ENCODE data around the gene TBL1XR1. TPM values are rescaled to one million over a fixed set of nuclear protein-coding genes. Genes with fewer than 3 reads are reported as not detected.

Gene TBL1XR1
- total and polyA plus RNA-seq, 2 of the 8 experiments (the other 6 are each of a cell fraction or from before 2014, with no cell fraction given): 28.1 to 147 TPM

- Histone ChIP-seq H2BK120ac (replicated peaks; ENCODE audit: low read depth, low read length) (no peak overlapping the region), H3K56ac (replicated peaks; ENCODE audit: insufficient read length, low read depth, low read length) (no peak overlapping the region), H3K79me2 (ENCODE audit: control insufficient read depth in 1 of 2, insufficient read depth in 2 of 2, low read length in 2 of 2) (peaks cover 36 to 100% of the 10 kb centered on the region in 2 experiments), H2BK20ac (ENCODE audit: low read length) (no peak overlapping the region), H2BK5ac (ENCODE audit: low read depth, low read length) (no peak overlapping the region), H3K9ac (replicated peaks in 1 of 4; ENCODE audit: extremely low read depth in 1 of 4, low read depth in 3 of 4, low read length in 3 of 4) (no peak overlapping the region), H2BK12ac (ENCODE audit: low read depth, low read length) (no peak overlapping the region), H3K23ac (ENCODE audit: insufficient read length) (no peak overlapping the region), H3K18ac (ENCODE audit: extremely low read depth, low read length) (no peak overlapping the region), H4K91ac (replicated peaks; ENCODE audit: insufficient read length, low read length) (no peak overlapping the region), H2AFZ (ENCODE audit: low read length) (no peak overlapping the region), H3K9me3 (ENCODE audit: insufficient read depth in 2 of 2, low read depth in 1 of 2, low read length in 1 of 2) (no peaks in the 10 kb centered on the region; a peak in 1 of 4 replicates), H3K4me2 (ENCODE audit: insufficient read depth in 1 of 2, low read depth in 2 of 2, low read length in 2 of 2) (no peak overlapping the region), H3K23me2 (ENCODE audit: low read depth, low read length) (no peaks in the 10 kb centered on the region), H3K4me1 (replicated peaks in 1 of 4; ENCODE audit: control insufficient read depth in 3 of 4, insufficient read depth in 4 of 4, low read length in 3 of 4) (peaks cover 2 to 16% (median 7%) of the 10 kb centered on the region in 4 experiments; a peak in 5 of 7 replicates), H3K27ac (ENCODE audit: low read depth, low read length) (no peak overlapping the region), H3K27me3 (replicated peaks in 1 of 4; ENCODE audit: control insufficient read depth in 3 of 4, extremely low read depth in 1 of 4, insufficient read depth in 3 of 4, low read length in 3 of 4) (no peaks in the 10 kb centered on the region), H3K4ac (replicated peaks; ENCODE audit: insufficient read length, low read depth, low read length) (no peak overlapping the region), H3K4me3 (ENCODE audit: extremely low read depth in 1 of 4, insufficient read depth in 2 of 4, low read depth in 3 of 4, low read length in 4 of 4) (peak overlapping the region in 1 of 4 experiments; percentile 13; a peak in 1 of 8 replicates), H4K5ac (ENCODE audit: insufficient read length, low read depth, low read length) (no peak overlapping the region), H3K14ac (ENCODE audit: insufficient read length) (no peak overlapping the region), H3K79me1 (ENCODE audit: low read depth, low read length) (peaks cover 6% of the 10 kb centered on the region), H2AK5ac (ENCODE audit: low read depth, low read length) (no peak overlapping the region), H2BK15ac (ENCODE audit: low read length) (no peak overlapping the region), H3K36me3 (ENCODE audit: control insufficient read depth in 2 of 4, insufficient read depth in 4 of 4, low read length in 3 of 4) (no peaks in the 10 kb centered on the region), H4K20me1 (replicated peaks in 1 of 2; ENCODE audit: control insufficient read depth in 1 of 2, insufficient read depth in 2 of 2, low read length in 2 of 2) (peaks cover 23 to 28% of the 10 kb centered on the region in 2 experiments), H4K8ac (ENCODE audit: extremely low read depth, insufficient read depth, low read length) (no peak overlapping the region)
- POLR2A ChIA-PET (ENCODE audit: partially characterized antibody): interaction anchor here (1.1 to 1.2 kb wide), 2 partner anchors 10 to 15 kb away, joined by 3 to 4 read pairs; no protein-coding TSS in a partner anchor
- CTCF ChIA-PET (ENCODE audit: partially characterized antibody): interaction anchor here (1.0 to 1.2 kb wide), 2 partner anchors 196 to 373 kb away, joined by 3 read pairs; no protein-coding TSS in a partner anchor
- no peak for FAIRE-seq
- 90% methylated on average over 1 of the region's 1 CpG; no CpG with 5 or more reads in 1 of the 2 experiments for WGBS, 2 experiments (ENCODE audit: extremely low coverage in 1 of 2, insufficient coverage in 1 of 2, insufficient read length in 1 of 2, insufficient replicate concordance in 2 of 2, low coverage in 1 of 2, low lambda C conversion rate in 2 of 2, missing lambda C conversion rate in 1 of 2)
- no peak for DNase-seq (ENCODE audit: low read depth in 1 of 2, low spot score in 2 of 2)
- TF ChIP-seq TEAD4 (IDR thresholded peaks at IDR 0.05; ENCODE audit: low read depth, low read length) (no peak), USF2 (IDR thresholded peaks at IDR 0.05; ENCODE audit: low read length) (no peak), SUZ12 (IDR thresholded peaks at IDR 0.05; ENCODE audit: low read length) (no peak)
Observed at GRCh38 chr3:177145381-177145780, 51.9 kb downstream of the TBL1XR1 start.

Data from H1 (cell line).